OCI-LY7 (cell line): ENCODE results near the gene RXRB. TPM values are rescaled to one million over a fixed set of nuclear protein-coding genes. Genes with fewer than 3 reads are reported as not detected.
"Not testable (repeated sequence)": the region's sequence is repeated elsewhere in the genome, so short reads cannot be mapped to it uniquely, and the experiment has no call there.

ENCODE experiments used
- BruUV-seq: library from RNA; stranded (reverse); fragments of 400-500 nt; replicated peaks from 2 replicates; lab custom pipeline; 2021; lab: Mats Ljungman, UMichigan
- CTCF ChIA-PET: fragments of 300-600 bp; sonication (Branson Sonifier 250); formaldehyde crosslinking; loops from one replicate; lab custom pipeline; 2022; ENCODE audit warnings: antibody characterized with exemption; ENCODE audit not compliant: unreplicated experiment; lab: Charles Lee
- POLR2A ChIA-PET: fragments of 300-600 bp; sonication (Branson Sonifier 250); formaldehyde crosslinking; loops from one replicate; lab custom pipeline; 2022; ENCODE audit warnings: antibody characterized with exemption; lab: Charles Lee
- DNase-seq: peaks from one replicate; pipeline ENCODE4 v3.0.0-alpha.2; 2015; ENCODE audit warnings: low spot score
- H2AFZ ChIP-seq: fragments of 200-600 bp; sonication (generic), shearing (Covaris generic); 2 replicates; pipeline ENCODE4 v1.6.1; 2014; ENCODE audit warnings: mild to moderate bottlenecking, antibody characterized with exemption, low read length, moderate library complexity
- H3K27ac ChIP-seq: fragments of 200-600 bp; sonication (generic); 2 replicates; pipeline ENCODE4 v1.5.1; 2014; ENCODE audit warnings: mixed run types, low read depth, mild to moderate bottlenecking, moderate library complexity, low read length, inconsistent platforms; ENCODE audit not compliant: poor library complexity, severe bottlenecking
- H3K36me3 ChIP-seq: fragments of 200-600 bp; sonication (generic); 2 replicates; pipeline ENCODE4 v1.6.1; 2014; ENCODE audit warnings: mild to moderate bottlenecking, antibody characterized with exemption, low read length, moderate library complexity, mixed read lengths; ENCODE audit not compliant: insufficient read depth
- H3K4me1 ChIP-seq: fragments of 200-600 bp; sonication (generic); 2 replicates; pipeline ENCODE4 v1.5.1; 2014; ENCODE audit warnings: mild to moderate bottlenecking, low read length; ENCODE audit not compliant: insufficient read depth, poor library complexity, severe bottlenecking
- H3K4me2 ChIP-seq: fragments of 200-600 bp; sonication (generic); 2 replicates; pipeline ENCODE4 v1.6.1; 2014; ENCODE audit warnings: mild to moderate bottlenecking, low read length
- H3K4me3 ChIP-seq: fragments of 200-600 bp; sonication (generic); 2 replicates; pipeline ENCODE4 v1.5.1; 2014; ENCODE audit warnings: mild to moderate bottlenecking, low read depth, low read length; ENCODE audit not compliant: poor library complexity, severe bottlenecking
- H3K79me2 ChIP-seq: fragments of 200-600 bp; sonication (generic); 2 replicates; pipeline ENCODE4 v1.6.1; 2016; ENCODE audit warnings: low read depth, mild to moderate bottlenecking, low read length, moderate library complexity, mixed read lengths; ENCODE audit not compliant: insufficient read depth
- H3K9me2 ChIP-seq: fragments of 200-600 bp; sonication (generic); 2 replicates; pipeline ENCODE4 v1.6.1; 2016; ENCODE audit warnings: mild to moderate bottlenecking, low read length, mixed read lengths; ENCODE audit not compliant: insufficient read depth
- H3K9me3 ChIP-seq: fragments of 200-600 bp; sonication (generic); 2 replicates; pipeline ENCODE4 v1.6.1; 2014; ENCODE audit warnings: mild to moderate bottlenecking, mixed run types, low read length, mixed read lengths
- H4K20me1 ChIP-seq: fragments of 200-600 bp; sonication (generic); 2 replicates; pipeline ENCODE4 v1.6.1; 2014; ENCODE audit warnings: mild to moderate bottlenecking, antibody characterized with exemption, low read length, moderate library complexity, mixed read lengths; ENCODE audit not compliant: insufficient read depth
- CTCF ChIP-seq: fragments of 200-600 bp; sonication (generic); conservative IDR thresholded peaks from 2 replicates; pipeline ENCODE4 v1.5.1; 2014; ENCODE audit warnings: mild to moderate bottlenecking, antibody characterized with exemption, low read length, moderate library complexity, mixed read lengths
- EZH2phosphoT487 ChIP-seq: fragments of 200-600 bp; sonication (generic); IDR thresholded peaks from 2 replicates; pipeline ENCODE4 v1.6.1; 2018; ENCODE audit warnings: low read depth, borderline replicate concordance, mild to moderate bottlenecking, mixed run types, antibody characterized with exemption, low read length, moderate library complexity, mixed read lengths
- intact Hi-C: fragments of 100-400 bp; cut with micrococcal nuclease; formaldehyde crosslinking; loops from one replicate; pipeline ENCODE4 v1.10.0; 2022; ENCODE audit not compliant: unreplicated experiment
- total RNA-seq, 2 experiments: library from RNA; depleted of rRNA in 1 of 2; stranded (reverse); fragments of >200 nt in 1 of 2; shearing (Covaris generic) in 1 of 2; gene quantifications; 2 replicates each; pipeline ENCODE4 v1.2.3, GENCODE V29; 2014 to 2022

RXRB gene
- total RNA-seq, 2 experiments from 2014 or later, result 32.5 to 47.3 TPM

- no TSS peak for BruUV-seq
- H2AFZ ChIP-seq, result no peak overlapping the region
- no peak overlapping the region for H3K27ac ChIP-seq
- POLR2A ChIA-PET, result interaction anchor here (0.6 to 0.7 kb wide), 2 partner anchors 383 to 804 kb away, joined by 4 read pairs; no protein-coding TSS in a partner anchor
- no peaks in the 10 kb centered on the region for H3K4me1 ChIP-seq
- H4K20me1 ChIP-seq, result no peaks in the 10 kb centered on the region
- no peak for DNase-seq
- H3K9me2 ChIP-seq, result no peaks in the 10 kb centered on the region
- intact Hi-C loops, result no loop called here
- no peaks in the 10 kb centered on the region for H3K36me3 ChIP-seq
- CTCF ChIA-PET, result interaction anchor here (0.9 kb wide), 1 partner anchor 13 kb away, joined by 6 read pairs; no protein-coding TSS in a partner anchor
- H3K4me2 ChIP-seq, result no peak overlapping the region
- no peaks in the 10 kb centered on the region for H3K79me2 ChIP-seq
- TF ChIP-seq EZH2phosphoT487 (no peak), CTCF (no peak)
- no peaks in the 10 kb centered on the region for H3K9me3 ChIP-seq
- H3K4me3 ChIP-seq, result no peak overlapping the region
Measured at GRCh38 chr6:33235221-33235634, 34.8 kb upstream of the RXRB start.

GRCh38 chr6:33226503-33227120 lies 26.1 kb upstream of the RXRB start:
- DNase-seq, intact Hi-C loops: not testable (repeated sequence)
- POLR2A ChIA-PET, result interaction anchor here (1.5 kb wide), 1 partner anchor 18 kb away, joined by 3 read pairs; no protein-coding TSS in a partner anchor

GRCh38 chr6:33217681-33218080 lies 17.2 kb upstream of the RXRB start:
- CTCF ChIA-PET, result no interaction called here
- no peak overlapping the region for H3K27ac ChIP-seq

More at GRCh38 chr6:33226503-33227120, 26.1 kb upstream of the RXRB start:
- H3K36me3 ChIP-seq, CTCF ChIA-PET, H3K79me2 ChIP-seq, H3K4me1 ChIP-seq, H3K9me2 ChIP-seq, H3K4me3 ChIP-seq, H3K4me2 ChIP-seq, BruUV-seq, H3K27ac ChIP-seq, H2AFZ ChIP-seq, H3K9me3 ChIP-seq, H4K20me1 ChIP-seq: not testable (repeated sequence)

More at GRCh38 chr6:33217681-33218080, 17.2 kb upstream of the RXRB start:
- intact Hi-C loops, result no loop called here
- Histone ChIP-seq H3K79me2 (no peaks in the 10 kb centered on the region), H3K4me3 (no peak overlapping the region), H3K4me1 (peaks cover 10% of the 10 kb centered on the region), H2AFZ (no peak overlapping the region), H3K9me2 (no peaks in the 10 kb centered on the region), H3K36me3 (no peaks in the 10 kb centered on the region), H4K20me1 (no peaks in the 10 kb centered on the region), H3K9me3 (no peaks in the 10 kb centered on the region), H3K4me2 (no peak overlapping the region)
- DNase-seq, result no peak
- POLR2A ChIA-PET, result interaction anchor here (0.8 kb wide), 1 partner anchor 54 kb away, joined by 3 read pairs; the partner anchor contains the start of genes RPS18 and VPS52
- BruUV-seq, result no TSS peak
- no peak for TF ChIP-seq CTCF
- no peak for TF ChIP-seq EZH2phosphoT487
